ENCODE data around the gene ELP4.

GRCh38 chr11:31699066-31699465 lies 189.5 kb downstream of the ELP4 start:
- TF ChIP-seq CTCF (conservative IDR thresholded peaks at IDR 0.05; ENCODE audit: low read depth in 2 of 2) (no peak), EZH2phosphoT487 (IDR thresholded peaks at IDR 0.05; ENCODE audit: unreplicated experiment) (no peak), EZH2 (IDR thresholded peaks at IDR 0.05; ENCODE audit: low read depth, unreplicated experiment) (no peak), NANOG (IDR thresholded peaks at IDR 0.05; ENCODE audit: borderline replicate concordance) (no peak), POLR2AphosphoS5 (IDR thresholded peaks at IDR 0.05; ENCODE audit: low read depth) (no peak), CREB1 (CRISPR knock-in tag; IDR thresholded peaks at IDR 0.05; ENCODE audit: low read depth) (no peak), ZNF462 (CRISPR knock-in tag; IDR thresholded peaks at IDR 0.05) (no peak), REST (IDR thresholded peaks at IDR 0.05; ENCODE audit: unreplicated experiment) (no peak)
